WTC11 (cell line): ENCODE data around the gene RNF31. TPM values are rescaled to one million over a fixed set of nuclear protein-coding genes. Genes with fewer than 3 reads are reported as not detected.

Source experiments
- ATAC-seq: fragments of 200-7000 bp; cut with Tn5 transposase; 2 replicates; pipeline ENCODE4 v1.10.0; 2021; ENCODE audit warnings: mild to moderate bottlenecking, moderate library complexity
- CTCF ChIA-PET: fragments of 300-600 bp; sonication (Branson Sonifier 250); formaldehyde crosslinking; loops from one replicate; lab custom pipeline; 2021; ENCODE audit warnings: antibody characterized with exemption; lab: Charles Lee
- POLR2A ChIA-PET: fragments of 350-600 bp; sonication (Branson Sonifier 250); formaldehyde crosslinking; loops from one replicate; lab custom pipeline; 2021; ENCODE audit warnings: antibody characterized with exemption; lab: Charles Lee
- DNase-seq: peaks from one replicate; pipeline ENCODE4 v3.0.0; 2021; ENCODE audit warnings: low spot score
- H3K27ac Mint-ChIP-seq: 2 replicates; pipeline ENCODE4 v1.8.0; 2021; ENCODE audit warnings: mixed read lengths
- H3K27me3 Mint-ChIP-seq: 2 replicates; pipeline ENCODE4 v1.8.0; 2021; ENCODE audit warnings: low read depth, mild to moderate bottlenecking, moderate library complexity, mixed read lengths
- H3K36me3 Mint-ChIP-seq: 2 replicates; pipeline ENCODE4 v1.8.0; 2021; ENCODE audit warnings: mixed read lengths
- H3K4me1 Mint-ChIP-seq: 2 replicates; pipeline ENCODE4 v1.8.0; 2022; ENCODE audit warnings: mixed read lengths
- H3K4me3 Mint-ChIP-seq: 2 replicates; pipeline ENCODE4 v1.8.0; 2021; ENCODE audit warnings: mild to moderate bottlenecking, moderate library complexity, mixed read lengths
- H3K9me3 Mint-ChIP-seq: 2 replicates; pipeline ENCODE4 v1.8.0; 2021; ENCODE audit warnings: mixed read lengths
- NR2C2 ChIP-seq: sonication (generic); formaldehyde crosslinking; IDR thresholded peaks from 2 replicates; pipeline ENCODE4 v1.8.0; 2022; ENCODE audit warnings: mild to moderate bottlenecking, missing genetic modification reagents
- RORB ChIP-seq: fragments of 250-450 bp; sonication (Bioruptor Pico); IDR thresholded peaks from 2 replicates; pipeline ENCODE4 v1.9.0; 2021; ENCODE audit warnings: mild to moderate bottlenecking
- SMAD4 ChIP-seq: sonication (generic); formaldehyde crosslinking; IDR thresholded peaks from 2 replicates; pipeline ENCODE4 v1.8.0; 2022; ENCODE audit warnings: mild to moderate bottlenecking, missing genetic modification reagents
- SOX15 ChIP-seq: fragments of 250-450 bp; sonication (Bioruptor Pico); IDR thresholded peaks from 2 replicates; pipeline ENCODE4 v1.9.0; 2021; ENCODE audit warnings: mild to moderate bottlenecking
- TCF7 ChIP-seq: sonication (generic); formaldehyde crosslinking; IDR thresholded peaks from 2 replicates; pipeline ENCODE4 v1.8.0; 2022; ENCODE audit warnings: mild to moderate bottlenecking, low read depth, missing genetic modification reagents, moderate library complexity
- TP53 ChIP-seq: sonication (generic); formaldehyde crosslinking; IDR thresholded peaks from 2 replicates; pipeline ENCODE4 v1.8.1; 2023; ENCODE audit warnings: mild to moderate bottlenecking, missing genetic modification reagents
- ZBTB21 ChIP-seq: sonication (generic); formaldehyde crosslinking; IDR thresholded peaks from 2 replicates; pipeline ENCODE4 v1.8.1; 2023; ENCODE audit warnings: mild to moderate bottlenecking, missing genetic modification reagents, borderline replicate concordance
- ZNF138 ChIP-seq: sonication (generic); formaldehyde crosslinking; conservative IDR thresholded peaks from 2 replicates; pipeline ENCODE4 v1.8.1; 2022; ENCODE audit warnings: mild to moderate bottlenecking, moderate library complexity, missing genetic modification reagents
- ZNF263 ChIP-seq: sonication (generic); formaldehyde crosslinking; IDR thresholded peaks from 2 replicates; pipeline ENCODE4 v1.8.1; 2022; ENCODE audit warnings: low read depth, mild to moderate bottlenecking, moderate library complexity, missing genetic modification reagents
- ZNF317 ChIP-seq: sonication (generic); formaldehyde crosslinking; IDR thresholded peaks from 2 replicates; pipeline ENCODE4 v1.8.1; 2023; ENCODE audit warnings: low read depth, mild to moderate bottlenecking, moderate library complexity, missing genetic modification reagents, borderline replicate concordance
- total RNA-seq: library from RNA; stranded (reverse); gene quantifications from 3 replicates; pipeline ENCODE4 v1.2.3, GENCODE V29; 2021
- TF ChIP-seq, protein P1 (sequence below): sonication (generic); formaldehyde crosslinking; IDR thresholded peaks from 2 replicates; pipeline ENCODE4 v1.8.0; 2022; ENCODE audit warnings: missing genetic modification reagents
- TF ChIP-seq, protein P2 (sequence below): sonication (generic); formaldehyde crosslinking; conservative IDR thresholded peaks from 2 replicates; pipeline ENCODE4 v1.8.1; 2022; ENCODE audit warnings: mild to moderate bottlenecking, missing genetic modification reagents
- TF ChIP-seq, protein P3 (sequence below): fragments of 250-450 bp; sonication (Bioruptor Pico); IDR thresholded peaks from 2 replicates; pipeline ENCODE4 v1.9.0; 2021; ENCODE audit warnings: mild to moderate bottlenecking, borderline replicate concordance
- TF ChIP-seq, protein P4 (sequence below): sonication (generic); formaldehyde crosslinking; IDR thresholded peaks from 2 replicates; pipeline ENCODE4 v1.8.1; 2023; ENCODE audit warnings: mild to moderate bottlenecking, moderate library complexity, missing genetic modification reagents
- TF ChIP-seq, protein P5 (sequence below): sonication (generic); formaldehyde crosslinking; conservative IDR thresholded peaks from 2 replicates; pipeline ENCODE4 v1.8.1; 2023; ENCODE audit warnings: mild to moderate bottlenecking, low read depth, missing genetic modification reagents, moderate library complexity
- TF ChIP-seq, protein P6 (sequence below): sonication (generic); formaldehyde crosslinking; IDR thresholded peaks from 2 replicates; pipeline ENCODE4 v1.8.1; 2023; ENCODE audit warnings: mild to moderate bottlenecking, missing genetic modification reagents, borderline replicate concordance

The RNF31 gene
- total RNA-seq, 1 experiment from 2014 or later, result 86.2 TPM

DNA sequence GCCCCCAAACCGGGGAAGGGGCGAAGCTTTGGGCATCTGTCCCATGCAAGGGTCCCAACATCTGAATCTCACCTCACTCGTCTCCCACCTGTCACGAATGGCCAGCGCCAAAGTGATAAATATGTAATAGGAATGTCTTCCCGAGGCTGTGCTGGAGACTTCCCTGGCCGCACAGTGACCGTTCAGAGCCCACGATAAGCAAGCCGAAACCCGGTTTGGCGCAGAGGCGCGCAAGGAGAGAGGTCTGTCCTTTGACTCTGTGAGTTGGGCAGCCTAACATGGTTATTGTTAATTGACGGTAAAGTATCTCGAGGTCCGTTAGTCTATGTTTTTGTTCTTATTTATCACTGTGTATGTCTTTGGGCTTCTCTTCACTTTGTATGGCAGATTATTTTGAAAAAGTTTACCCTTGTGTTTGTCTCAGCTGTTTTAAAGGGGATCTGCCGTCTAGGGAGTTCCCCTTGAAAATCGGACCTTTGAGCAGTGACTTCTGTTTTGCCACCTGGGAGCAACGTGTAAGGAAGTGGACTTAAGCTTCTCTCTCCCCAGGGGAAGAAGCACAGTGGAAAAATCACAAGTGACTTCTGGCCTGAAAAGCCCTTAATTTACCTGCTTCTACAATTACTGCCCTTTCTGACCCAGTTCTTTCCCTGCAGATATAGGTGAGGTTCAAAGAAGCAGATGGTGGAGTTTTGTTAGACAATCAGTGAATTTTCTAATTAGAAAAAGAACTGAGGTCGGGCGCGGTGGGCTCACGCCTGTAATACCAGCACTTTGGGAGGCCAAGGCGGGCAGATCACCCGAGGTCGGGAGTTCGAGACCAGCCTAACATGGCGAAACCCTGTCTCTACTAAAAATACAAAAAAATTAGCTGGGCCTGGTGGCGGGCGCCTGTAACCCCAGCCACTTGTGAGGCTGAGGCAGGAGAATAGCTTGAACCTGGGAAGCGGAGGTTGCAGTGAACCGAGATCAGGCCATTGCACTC is 49.1 kb downstream of the RNF31 start (continued):
- TF ChIP-seq SMAD4 (CRISPR knock-in tag) (no peak), ZBTB21 (no peak), ZNF263 (no peak), NR2C2 (CRISPR knock-in tag) (no peak), TCF7 (CRISPR knock-in tag) (no peak)
- TF ChIP-seq, protein P1, sequence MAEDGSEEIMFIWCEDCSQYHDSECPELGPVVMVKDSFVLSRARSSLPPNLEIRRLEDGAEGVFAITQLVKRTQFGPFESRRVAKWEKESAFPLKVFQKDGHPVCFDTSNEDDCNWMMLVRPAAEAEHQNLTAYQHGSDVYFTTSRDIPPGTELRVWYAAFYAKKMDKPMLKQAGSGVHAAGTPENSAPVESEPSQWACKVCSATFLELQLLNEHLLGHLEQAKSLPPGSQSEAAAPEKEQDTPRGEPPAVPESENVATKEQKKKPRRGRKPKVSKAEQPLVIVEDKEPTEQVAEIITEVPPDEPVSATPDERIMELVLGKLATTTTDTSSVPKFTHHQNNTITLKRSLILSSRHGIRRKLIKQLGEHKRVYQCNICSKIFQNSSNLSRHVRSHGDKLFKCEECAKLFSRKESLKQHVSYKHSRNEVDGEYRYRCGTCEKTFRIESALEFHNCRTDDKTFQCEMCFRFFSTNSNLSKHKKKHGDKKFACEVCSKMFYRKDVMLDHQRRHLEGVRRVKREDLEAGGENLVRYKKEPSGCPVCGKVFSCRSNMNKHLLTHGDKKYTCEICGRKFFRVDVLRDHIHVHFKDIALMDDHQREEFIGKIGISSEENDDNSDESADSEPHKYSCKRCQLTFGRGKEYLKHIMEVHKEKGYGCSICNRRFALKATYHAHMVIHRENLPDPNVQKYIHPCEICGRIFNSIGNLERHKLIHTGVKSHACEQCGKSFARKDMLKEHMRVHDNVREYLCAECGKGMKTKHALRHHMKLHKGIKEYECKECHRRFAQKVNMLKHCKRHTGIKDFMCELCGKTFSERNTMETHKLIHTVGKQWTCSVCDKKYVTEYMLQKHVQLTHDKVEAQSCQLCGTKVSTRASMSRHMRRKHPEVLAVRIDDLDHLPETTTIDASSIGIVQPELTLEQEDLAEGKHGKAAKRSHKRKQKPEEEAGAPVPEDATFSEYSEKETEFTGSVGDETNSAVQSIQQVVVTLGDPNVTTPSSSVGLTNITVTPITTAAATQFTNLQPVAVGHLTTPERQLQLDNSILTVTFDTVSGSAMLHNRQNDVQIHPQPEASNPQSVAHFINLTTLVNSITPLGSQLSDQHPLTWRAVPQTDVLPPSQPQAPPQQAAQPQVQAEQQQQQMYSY (CRISPR knock-in tag), result no peak
- TF ChIP-seq, protein P2, sequence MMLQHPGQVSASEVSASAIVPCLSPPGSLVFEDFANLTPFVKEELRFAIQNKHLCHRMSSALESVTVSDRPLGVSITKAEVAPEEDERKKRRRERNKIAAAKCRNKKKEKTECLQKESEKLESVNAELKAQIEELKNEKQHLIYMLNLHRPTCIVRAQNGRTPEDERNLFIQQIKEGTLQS, result no peak
- TF ChIP-seq, protein P3, sequence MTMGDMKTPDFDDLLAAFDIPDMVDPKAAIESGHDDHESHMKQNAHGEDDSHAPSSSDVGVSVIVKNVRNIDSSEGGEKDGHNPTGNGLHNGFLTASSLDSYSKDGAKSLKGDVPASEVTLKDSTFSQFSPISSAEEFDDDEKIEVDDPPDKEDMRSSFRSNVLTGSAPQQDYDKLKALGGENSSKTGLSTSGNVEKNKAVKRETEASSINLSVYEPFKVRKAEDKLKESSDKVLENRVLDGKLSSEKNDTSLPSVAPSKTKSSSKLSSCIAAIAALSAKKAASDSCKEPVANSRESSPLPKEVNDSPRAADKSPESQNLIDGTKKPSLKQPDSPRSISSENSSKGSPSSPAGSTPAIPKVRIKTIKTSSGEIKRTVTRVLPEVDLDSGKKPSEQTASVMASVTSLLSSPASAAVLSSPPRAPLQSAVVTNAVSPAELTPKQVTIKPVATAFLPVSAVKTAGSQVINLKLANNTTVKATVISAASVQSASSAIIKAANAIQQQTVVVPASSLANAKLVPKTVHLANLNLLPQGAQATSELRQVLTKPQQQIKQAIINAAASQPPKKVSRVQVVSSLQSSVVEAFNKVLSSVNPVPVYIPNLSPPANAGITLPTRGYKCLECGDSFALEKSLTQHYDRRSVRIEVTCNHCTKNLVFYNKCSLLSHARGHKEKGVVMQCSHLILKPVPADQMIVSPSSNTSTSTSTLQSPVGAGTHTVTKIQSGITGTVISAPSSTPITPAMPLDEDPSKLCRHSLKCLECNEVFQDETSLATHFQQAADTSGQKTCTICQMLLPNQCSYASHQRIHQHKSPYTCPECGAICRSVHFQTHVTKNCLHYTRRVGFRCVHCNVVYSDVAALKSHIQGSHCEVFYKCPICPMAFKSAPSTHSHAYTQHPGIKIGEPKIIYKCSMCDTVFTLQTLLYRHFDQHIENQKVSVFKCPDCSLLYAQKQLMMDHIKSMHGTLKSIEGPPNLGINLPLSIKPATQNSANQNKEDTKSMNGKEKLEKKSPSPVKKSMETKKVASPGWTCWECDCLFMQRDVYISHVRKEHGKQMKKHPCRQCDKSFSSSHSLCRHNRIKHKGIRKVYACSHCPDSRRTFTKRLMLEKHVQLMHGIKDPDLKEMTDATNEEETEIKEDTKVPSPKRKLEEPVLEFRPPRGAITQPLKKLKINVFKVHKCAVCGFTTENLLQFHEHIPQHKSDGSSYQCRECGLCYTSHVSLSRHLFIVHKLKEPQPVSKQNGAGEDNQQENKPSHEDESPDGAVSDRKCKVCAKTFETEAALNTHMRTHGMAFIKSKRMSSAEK (CRISPR knock-in tag), result no peak
- TF ChIP-seq, all 79 proteins: peak for 0

DNA sequence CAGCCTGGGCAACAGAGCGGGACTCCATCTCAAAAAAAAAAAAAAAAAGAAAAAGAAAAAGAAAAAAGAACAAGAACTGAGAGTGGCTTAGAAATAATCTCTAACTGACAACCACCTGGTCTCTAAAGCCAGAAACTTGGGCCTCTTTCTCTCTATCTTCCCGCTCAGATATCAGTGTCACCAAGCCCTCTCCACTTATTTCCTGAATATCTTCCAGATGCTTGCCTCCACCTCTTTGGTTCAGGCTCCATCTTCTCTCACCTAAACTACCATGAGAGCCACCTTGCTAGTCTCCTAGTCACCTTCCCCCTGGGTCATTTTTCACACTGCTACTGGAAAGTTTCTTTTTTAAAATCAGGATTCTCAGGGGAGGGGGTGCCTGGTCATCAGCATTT is 49.8 kb downstream of the RNF31 start:
- H3K36me3 Mint-ChIP-seq, result peaks cover 40% of the 10 kb centered on the region
- peaks cover 24% of the 10 kb centered on the region for H3K4me1 Mint-ChIP-seq
- ChIA-PET POLR2A (interaction anchor here (0.7 to 1.9 kb wide), 3 partner anchors 13 to 99 kb away, joined by 3 to 9 read pairs (median 3); partner anchors contain the start of gene MDP1), CTCF (interaction anchor here (0.7 kb wide), 1 partner anchor 89 kb away, joined by 3 read pairs; no protein-coding TSS in a partner anchor)
- no peaks in the 10 kb centered on the region for H3K27me3 Mint-ChIP-seq
- H3K27ac Mint-ChIP-seq, result 0 out of 2 replicates have a peak overlapping the region, but pooled peaks have one; percentile 83
- peaks cover 18% of the 10 kb centered on the region for H3K9me3 Mint-ChIP-seq
- H3K4me3 Mint-ChIP-seq, result peak overlapping the region; percentile 94
- ATAC-seq, result no peak
- DNase-seq, result no peak
- TF ChIP-seq TP53 (no peak), ZNF317 (CRISPR knock-in tag) (no peak), ZNF263 (no peak), NR2C2 (CRISPR knock-in tag) (no peak), SOX15 (CRISPR knock-in tag) (no peak), ZNF138 (no peak), RORB (CRISPR knock-in tag) (no peak)
- TF ChIP-seq, protein P4, sequence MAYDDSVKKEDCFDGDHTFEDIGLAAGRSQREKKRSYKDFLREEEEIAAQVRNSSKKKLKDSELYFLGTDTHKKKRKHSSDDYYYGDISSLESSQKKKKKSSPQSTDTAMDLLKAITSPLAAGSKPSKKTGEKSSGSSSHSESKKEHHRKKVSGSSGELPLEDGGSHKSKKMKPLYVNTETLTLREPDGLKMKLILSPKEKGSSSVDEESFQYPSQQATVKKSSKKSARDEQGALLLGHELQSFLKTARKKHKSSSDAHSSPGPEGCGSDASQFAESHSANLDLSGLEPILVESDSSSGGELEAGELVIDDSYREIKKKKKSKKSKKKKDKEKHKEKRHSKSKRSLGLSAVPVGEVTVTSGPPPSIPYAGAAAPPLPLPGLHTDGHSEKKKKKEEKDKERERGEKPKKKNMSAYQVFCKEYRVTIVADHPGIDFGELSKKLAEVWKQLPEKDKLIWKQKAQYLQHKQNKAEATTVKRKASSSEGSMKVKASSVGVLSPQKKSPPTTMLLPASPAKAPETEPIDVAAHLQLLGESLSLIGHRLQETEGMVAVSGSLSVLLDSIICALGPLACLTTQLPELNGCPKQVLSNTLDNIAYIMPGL (CRISPR knock-in tag), result no peak
- TF ChIP-seq, protein P2, result no peak
- TF ChIP-seq, protein P5, sequence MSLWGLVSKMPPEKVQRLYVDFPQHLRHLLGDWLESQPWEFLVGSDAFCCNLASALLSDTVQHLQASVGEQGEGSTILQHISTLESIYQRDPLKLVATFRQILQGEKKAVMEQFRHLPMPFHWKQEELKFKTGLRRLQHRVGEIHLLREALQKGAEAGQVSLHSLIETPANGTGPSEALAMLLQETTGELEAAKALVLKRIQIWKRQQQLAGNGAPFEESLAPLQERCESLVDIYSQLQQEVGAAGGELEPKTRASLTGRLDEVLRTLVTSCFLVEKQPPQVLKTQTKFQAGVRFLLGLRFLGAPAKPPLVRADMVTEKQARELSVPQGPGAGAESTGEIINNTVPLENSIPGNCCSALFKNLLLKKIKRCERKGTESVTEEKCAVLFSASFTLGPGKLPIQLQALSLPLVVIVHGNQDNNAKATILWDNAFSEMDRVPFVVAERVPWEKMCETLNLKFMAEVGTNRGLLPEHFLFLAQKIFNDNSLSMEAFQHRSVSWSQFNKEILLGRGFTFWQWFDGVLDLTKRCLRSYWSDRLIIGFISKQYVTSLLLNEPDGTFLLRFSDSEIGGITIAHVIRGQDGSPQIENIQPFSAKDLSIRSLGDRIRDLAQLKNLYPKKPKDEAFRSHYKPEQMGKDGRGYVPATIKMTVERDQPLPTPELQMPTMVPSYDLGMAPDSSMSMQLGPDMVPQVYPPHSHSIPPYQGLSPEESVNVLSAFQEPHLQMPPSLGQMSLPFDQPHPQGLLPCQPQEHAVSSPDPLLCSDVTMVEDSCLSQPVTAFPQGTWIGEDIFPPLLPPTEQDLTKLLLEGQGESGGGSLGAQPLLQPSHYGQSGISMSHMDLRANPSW, result no peak
- TF ChIP-seq, protein P6, sequence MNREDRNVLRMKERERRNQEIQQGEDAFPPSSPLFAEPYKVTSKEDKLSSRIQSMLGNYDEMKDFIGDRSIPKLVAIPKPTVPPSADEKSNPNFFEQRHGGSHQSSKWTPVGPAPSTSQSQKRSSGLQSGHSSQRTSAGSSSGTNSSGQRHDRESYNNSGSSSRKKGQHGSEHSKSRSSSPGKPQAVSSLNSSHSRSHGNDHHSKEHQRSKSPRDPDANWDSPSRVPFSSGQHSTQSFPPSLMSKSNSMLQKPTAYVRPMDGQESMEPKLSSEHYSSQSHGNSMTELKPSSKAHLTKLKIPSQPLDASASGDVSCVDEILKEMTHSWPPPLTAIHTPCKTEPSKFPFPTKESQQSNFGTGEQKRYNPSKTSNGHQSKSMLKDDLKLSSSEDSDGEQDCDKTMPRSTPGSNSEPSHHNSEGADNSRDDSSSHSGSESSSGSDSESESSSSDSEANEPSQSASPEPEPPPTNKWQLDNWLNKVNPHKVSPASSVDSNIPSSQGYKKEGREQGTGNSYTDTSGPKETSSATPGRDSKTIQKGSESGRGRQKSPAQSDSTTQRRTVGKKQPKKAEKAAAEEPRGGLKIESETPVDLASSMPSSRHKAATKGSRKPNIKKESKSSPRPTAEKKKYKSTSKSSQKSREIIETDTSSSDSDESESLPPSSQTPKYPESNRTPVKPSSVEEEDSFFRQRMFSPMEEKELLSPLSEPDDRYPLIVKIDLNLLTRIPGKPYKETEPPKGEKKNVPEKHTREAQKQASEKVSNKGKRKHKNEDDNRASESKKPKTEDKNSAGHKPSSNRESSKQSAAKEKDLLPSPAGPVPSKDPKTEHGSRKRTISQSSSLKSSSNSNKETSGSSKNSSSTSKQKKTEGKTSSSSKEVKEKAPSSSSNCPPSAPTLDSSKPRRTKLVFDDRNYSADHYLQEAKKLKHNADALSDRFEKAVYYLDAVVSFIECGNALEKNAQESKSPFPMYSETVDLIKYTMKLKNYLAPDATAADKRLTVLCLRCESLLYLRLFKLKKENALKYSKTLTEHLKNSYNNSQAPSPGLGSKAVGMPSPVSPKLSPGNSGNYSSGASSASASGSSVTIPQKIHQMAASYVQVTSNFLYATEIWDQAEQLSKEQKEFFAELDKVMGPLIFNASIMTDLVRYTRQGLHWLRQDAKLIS (CRISPR knock-in tag), result no peak
